KOPT-K1 (cell line): ENCODE data around the gene IL13.
"Not testable (repeated sequence)": the region's sequence is repeated elsewhere in the genome, so short reads cannot be mapped to it uniquely, and the experiment has no call there.

Experiments used
- H3K27ac ChIP-seq: fragments of 200-600 bp; sonication (generic); 2 replicates; pipeline ENCODE4 v1.5.1; 2016; ENCODE audit warnings: antibody characterized with exemption, mild to moderate bottlenecking, low read depth, low read length; ENCODE audit not compliant: poor library complexity, severe bottlenecking
- H3K36me3 ChIP-seq: fragments of 200-600 bp; sonication (generic); 2 replicates; pipeline ENCODE4 v1.5.1; 2017; ENCODE audit warnings: antibody characterized with exemption, mild to moderate bottlenecking, low read length, moderate library complexity; ENCODE audit not compliant: insufficient read depth
- H3K9me3 ChIP-seq: fragments of 200-600 bp; sonication (generic); 2 replicates; pipeline ENCODE4 v1.5.1; 2017; ENCODE audit warnings: antibody characterized with exemption, low read length, mild to moderate bottlenecking; ENCODE audit not compliant: insufficient read depth, poor library complexity, severe bottlenecking

IL13 gene

GRCh38 chr5:132657676-132658380 lies at the start of gene IL13:
TSS of gene IL13 (plus strand) at chr5:132658173. CDS start at chr5:132658187, 14 bp downstream.
- H3K27ac ChIP-seq = peak within 1 kb of the TSS; percentile 16
- H3K36me3 ChIP-seq = no peaks in the 10 kb centered on the region
- no peaks in the 10 kb centered on the region for H3K9me3 ChIP-seq

- Histone ChIP-seq H3K9me3 (no peaks in the 10 kb centered on the region), H3K27ac (no peak overlapping the region), H3K36me3 (peaks cover 93% of the 10 kb centered on the region)
Observed at GRCh38 chr5:132611965-132612364, 46.0 kb upstream of the IL13 start.

DNA sequence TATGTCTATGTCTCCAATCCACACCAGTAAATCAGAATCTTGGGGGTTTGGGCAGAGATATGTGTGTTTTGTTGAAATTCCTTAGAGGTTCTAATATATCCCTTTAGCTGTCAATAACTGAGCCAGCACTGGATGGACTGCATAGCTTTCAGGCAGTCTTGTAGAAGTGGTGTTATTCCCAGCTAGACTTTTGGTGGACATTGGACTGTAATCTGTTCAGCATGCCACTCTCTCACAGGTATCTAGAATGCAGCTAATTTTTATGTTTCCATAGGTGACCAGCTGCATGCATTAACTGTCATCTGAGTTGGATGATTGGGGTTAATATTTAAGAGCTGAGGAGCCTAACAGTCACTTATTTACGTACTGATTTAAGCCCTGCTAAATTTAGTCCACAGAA lies 45.1 kb upstream of the IL13 start:
- Histone ChIP-seq H3K27ac (no peak overlapping the region), H3K36me3 (peaks cover 94% of the 10 kb centered on the region), H3K9me3 (no peaks in the 10 kb centered on the region)

DNA sequence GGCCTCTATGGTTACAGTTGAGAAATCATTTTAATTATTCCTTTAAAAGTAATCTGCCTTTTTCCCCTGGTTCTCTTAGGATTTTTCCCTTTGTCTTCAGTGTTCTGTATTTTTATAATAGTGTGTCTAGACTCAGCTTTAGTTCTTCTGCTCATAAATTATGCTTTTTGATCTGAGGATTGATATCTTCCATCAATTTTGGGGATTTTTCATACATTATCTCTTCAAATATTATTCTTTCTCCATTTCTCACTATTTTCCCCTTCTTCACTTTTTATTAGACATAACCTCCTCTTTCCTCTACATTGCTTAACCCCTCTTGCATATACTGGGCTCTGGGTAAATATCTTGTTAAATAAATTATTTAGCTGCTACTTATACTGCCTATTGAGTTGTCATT lies 36.3 kb upstream of the IL13 start:
- H3K9me3 ChIP-seq = no peaks in the 10 kb centered on the region
- peaks cover 88% of the 10 kb centered on the region for H3K36me3 ChIP-seq
- H3K27ac ChIP-seq = no peak overlapping the region

GRCh38 chr5:132622608-132623007 lies 35.4 kb upstream of the IL13 start:
- Histone ChIP-seq H3K9me3 (no peaks in the 10 kb centered on the region), H3K27ac (no peak overlapping the region), H3K36me3 (peaks cover 82% of the 10 kb centered on the region)

DNA sequence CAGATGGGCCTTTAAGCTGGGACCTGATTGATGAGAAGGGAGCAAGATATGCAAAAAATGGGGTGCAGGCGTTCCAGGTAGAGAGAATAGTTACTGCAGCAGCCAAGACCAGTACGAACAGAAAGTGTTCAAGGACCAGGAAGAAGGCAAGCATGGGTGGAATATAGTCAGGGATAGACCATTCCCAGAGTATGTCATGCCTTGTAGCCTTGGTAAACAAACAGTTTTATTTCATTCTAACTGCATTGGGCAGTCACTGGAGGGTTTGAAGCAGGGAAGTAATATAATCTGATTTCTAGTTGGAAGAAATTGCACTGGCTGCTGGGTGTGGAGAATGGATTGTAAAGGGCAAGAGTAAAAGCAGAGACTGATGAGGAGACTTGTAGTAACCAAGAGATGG lies 30.5 kb upstream of the IL13 start:
- Histone ChIP-seq H3K27ac (no peak overlapping the region), H3K9me3 (no peaks in the 10 kb centered on the region), H3K36me3 (peaks cover 63% of the 10 kb centered on the region)

DNA sequence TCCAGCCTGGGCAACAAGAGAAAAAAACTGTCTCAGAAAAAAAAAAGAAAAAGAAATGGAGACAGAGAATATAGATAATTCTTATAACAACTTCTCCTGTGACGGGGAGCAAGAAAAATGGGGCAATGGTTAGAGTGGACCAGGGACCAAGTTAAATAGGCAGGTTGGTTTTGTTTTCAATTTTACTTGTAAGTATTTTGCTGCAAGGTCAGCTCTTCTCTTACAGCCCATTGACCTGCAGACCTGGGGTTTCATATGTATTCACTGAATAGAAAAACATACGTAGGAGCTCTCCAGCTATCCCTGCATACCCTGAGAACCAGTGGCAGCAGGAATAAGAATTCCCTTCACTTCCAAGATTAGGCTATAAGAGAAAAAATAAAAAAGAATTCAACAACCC lies 29.2 kb upstream of the IL13 start:
- peak overlapping the region; percentile 40 for H3K27ac ChIP-seq
- H3K36me3 ChIP-seq = peaks cover 54% of the 10 kb centered on the region
- no peaks in the 10 kb centered on the region for H3K9me3 ChIP-seq

- peak overlapping the region; percentile 40 for H3K27ac ChIP-seq
- H3K9me3 ChIP-seq = no peaks in the 10 kb centered on the region
- H3K36me3 ChIP-seq = peaks cover 49% of the 10 kb centered on the region
Observed at GRCh38 chr5:132629230-132629944, 28.6 kb upstream of the IL13 start.

DNA sequence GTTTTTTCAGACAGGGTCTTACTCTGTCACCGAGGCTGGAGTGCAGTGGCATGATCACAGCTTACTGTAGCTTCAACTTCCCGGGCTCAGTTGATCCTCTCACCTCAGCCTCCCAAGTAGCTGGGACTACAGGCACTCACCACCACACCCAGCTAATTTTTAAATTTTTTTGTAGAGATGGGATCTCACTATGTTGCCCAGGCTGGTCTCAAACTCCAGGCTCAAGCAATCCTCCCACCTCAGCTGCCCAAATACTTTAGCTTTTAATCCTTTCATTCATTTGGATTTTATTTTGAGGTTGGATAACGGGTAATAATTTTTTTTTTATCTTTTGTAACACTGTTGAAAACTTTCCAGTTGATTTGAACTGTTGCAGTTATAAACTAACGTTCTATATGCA lies 24.4 kb upstream of the IL13 start:
- not testable (repeated sequence) for H3K27ac ChIP-seq, H3K9me3 ChIP-seq
- peaks cover 46% of the 10 kb centered on the region for H3K36me3 ChIP-seq

- Histone ChIP-seq H3K36me3 (peaks cover 50% of the 10 kb centered on the region), H3K9me3 (no peaks in the 10 kb centered on the region), H3K27ac (peak overlapping the region; percentile 55)
Observed at GRCh38 chr5:132635873-132636272, 22.1 kb upstream of the IL13 start.

- no peaks in the 10 kb centered on the region for H3K9me3 ChIP-seq
- H3K36me3 ChIP-seq = peaks cover 55% of the 10 kb centered on the region
- H3K27ac ChIP-seq = no peak overlapping the region
Observed at GRCh38 chr5:132637241-132637640, 20.7 kb upstream of the IL13 start.

DNA sequence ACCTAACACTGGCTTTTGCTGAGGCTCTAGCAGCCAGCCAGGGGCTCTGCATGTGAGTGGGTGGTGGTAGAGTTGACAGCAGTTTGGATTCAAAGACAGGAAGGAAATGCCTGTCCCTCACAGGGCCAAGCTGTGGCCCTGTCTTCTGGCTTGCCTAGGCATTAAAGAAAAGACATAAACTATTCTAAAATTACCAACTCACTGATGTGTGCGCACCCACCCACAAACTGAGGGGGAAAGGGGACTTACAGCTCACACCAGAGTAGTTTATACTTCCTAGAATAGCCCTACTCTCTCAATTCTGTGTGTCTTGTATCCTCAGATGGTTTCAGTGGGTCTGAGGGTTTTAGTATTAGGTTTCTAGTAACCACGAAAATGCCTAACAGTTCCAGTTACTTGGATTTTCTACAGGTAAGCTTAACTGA lies 18.3 kb upstream of the IL13 start:
- Histone ChIP-seq H3K36me3 (peaks cover 70% of the 10 kb centered on the region), H3K27ac (peak overlapping the region; percentile 51), H3K9me3 (no peaks in the 10 kb centered on the region)

- H3K27ac ChIP-seq = peak overlapping the region; percentile 51
- H3K9me3 ChIP-seq = no peaks in the 10 kb centered on the region
- H3K36me3 ChIP-seq = peaks cover 75% of the 10 kb centered on the region
Observed at GRCh38 chr5:132640613-132641012, 17.4 kb upstream of the IL13 start.

GRCh38 chr5:132641241-132641723 lies 16.7 kb upstream of the IL13 start:
- Histone ChIP-seq H3K27ac (peak overlapping the region; percentile 51), H3K36me3 (peaks cover 75% of the 10 kb centered on the region), H3K9me3 (no peaks in the 10 kb centered on the region)

DNA sequence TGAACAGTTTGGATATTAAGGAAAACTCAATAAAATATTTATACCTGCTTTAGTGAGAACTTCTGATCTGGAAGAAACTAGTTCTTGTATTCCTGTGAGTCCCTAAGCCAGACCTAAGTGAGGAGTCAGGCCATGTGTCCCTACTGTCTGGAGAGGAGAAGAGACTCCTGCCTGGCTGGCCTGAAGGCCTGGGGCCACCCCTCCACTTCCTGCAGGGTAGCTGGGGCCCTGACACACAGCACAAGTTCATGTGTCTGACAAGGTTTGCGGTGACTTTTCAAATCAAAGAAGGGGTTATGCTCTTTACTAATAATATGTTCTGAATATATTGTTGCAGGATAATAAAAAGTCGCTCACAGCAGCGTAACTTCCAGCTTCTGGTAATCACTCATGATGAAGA lies 16.1 kb upstream of the IL13 start:
- Histone ChIP-seq H3K9me3 (no peaks in the 10 kb centered on the region), H3K27ac (peak overlapping the region; percentile 51), H3K36me3 (peaks cover 71% of the 10 kb centered on the region)

DNA sequence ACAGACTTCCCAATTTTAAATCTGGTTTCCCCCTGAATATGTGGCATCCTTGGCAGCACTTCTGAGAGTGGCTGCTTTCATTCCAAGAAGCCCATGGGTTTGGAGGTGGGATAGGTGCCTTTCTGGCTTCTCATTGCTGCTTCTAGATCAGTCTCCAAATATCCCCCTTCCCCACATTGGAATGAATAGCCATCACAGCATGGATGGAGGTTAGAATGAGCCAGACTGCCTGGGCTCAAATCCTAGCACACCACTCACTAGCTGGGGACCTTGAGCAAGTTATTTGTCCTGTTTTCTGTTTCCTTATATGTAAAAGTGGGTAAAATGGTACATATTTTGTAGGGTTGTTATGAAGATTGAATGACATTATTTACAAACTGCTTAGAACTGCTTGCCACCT lies 13.8 kb upstream of the IL13 start:
- peaks cover 17% of the 10 kb centered on the region for H3K9me3 ChIP-seq
- H3K27ac ChIP-seq = no peak overlapping the region
- H3K36me3 ChIP-seq = peaks cover 49% of the 10 kb centered on the region
